Natural killer cell treated with Interleukin-12 subunit alpha and Interleukin-12 subunit beta and Interleukin-15 and Interleukin-18, amount 100 ng/mL, for 72 hours (primary cell): ENCODE data around the gene CCDC183. TPM values are rescaled to one million over a fixed set of nuclear protein-coding genes. Genes with fewer than 3 reads are reported as not detected.

ENCODE experiments used
- ATAC-seq, 2 donors: fragments of 150-1000 bp; cut with Tn5 transposase in 1 of 2; sonication (Bioruptor Pico), chemical (Tn5 transposase) in 1 of 2; 2 replicates each; pipeline ENCODE4 v1.10.0; 2021
- DNase-seq: peaks from one replicate; pipeline ENCODE4 v3.0.0; 2022; ENCODE audit warnings: low spot score
- H3K27ac Mint-ChIP-seq, 2 donors: 1 replicate in 1 of 2; 2 replicates in 1 of 2; pipeline ENCODE4 v1.8.0; 2022; ENCODE audit warnings: mixed read lengths in 2 of 2, mild to moderate bottlenecking in 1 of 2, moderate library complexity in 1 of 2
- H3K27me3 Mint-ChIP-seq, 2 donors: 1 replicate in 1 of 2; 2 replicates in 1 of 2; pipeline ENCODE4 v1.8.0; 2022; ENCODE audit warnings: mixed read lengths in 2 of 2
- H3K36me3 Mint-ChIP-seq: one replicate; pipeline ENCODE4 v1.8.0; 2022; ENCODE audit warnings: mixed read lengths
- H3K4me1 Mint-ChIP-seq, 2 donors: 1 replicate in 1 of 2; 2 replicates in 1 of 2; pipeline ENCODE4 v1.8.0; 2022; ENCODE audit warnings: low read depth in 2 of 2, mixed read lengths in 2 of 2, mild to moderate bottlenecking in 1 of 2
- H3K4me3 Mint-ChIP-seq: one replicate; pipeline ENCODE4 v1.8.0; 2022; ENCODE audit warnings: mixed read lengths
- H3K9me3 Mint-ChIP-seq: 2 replicates; pipeline ENCODE4 v1.8.0; 2022; ENCODE audit warnings: mixed read lengths
- total RNA-seq, 2 donors: library from RNA; stranded (reverse); gene quantifications; one replicate each; pipeline ENCODE4 v1.2.3, GENCODE V29; 2022

CCDC183 gene
- total RNA-seq, 2 donors from 2014 or later = 0.38 to 0.45 TPM

DNA sequence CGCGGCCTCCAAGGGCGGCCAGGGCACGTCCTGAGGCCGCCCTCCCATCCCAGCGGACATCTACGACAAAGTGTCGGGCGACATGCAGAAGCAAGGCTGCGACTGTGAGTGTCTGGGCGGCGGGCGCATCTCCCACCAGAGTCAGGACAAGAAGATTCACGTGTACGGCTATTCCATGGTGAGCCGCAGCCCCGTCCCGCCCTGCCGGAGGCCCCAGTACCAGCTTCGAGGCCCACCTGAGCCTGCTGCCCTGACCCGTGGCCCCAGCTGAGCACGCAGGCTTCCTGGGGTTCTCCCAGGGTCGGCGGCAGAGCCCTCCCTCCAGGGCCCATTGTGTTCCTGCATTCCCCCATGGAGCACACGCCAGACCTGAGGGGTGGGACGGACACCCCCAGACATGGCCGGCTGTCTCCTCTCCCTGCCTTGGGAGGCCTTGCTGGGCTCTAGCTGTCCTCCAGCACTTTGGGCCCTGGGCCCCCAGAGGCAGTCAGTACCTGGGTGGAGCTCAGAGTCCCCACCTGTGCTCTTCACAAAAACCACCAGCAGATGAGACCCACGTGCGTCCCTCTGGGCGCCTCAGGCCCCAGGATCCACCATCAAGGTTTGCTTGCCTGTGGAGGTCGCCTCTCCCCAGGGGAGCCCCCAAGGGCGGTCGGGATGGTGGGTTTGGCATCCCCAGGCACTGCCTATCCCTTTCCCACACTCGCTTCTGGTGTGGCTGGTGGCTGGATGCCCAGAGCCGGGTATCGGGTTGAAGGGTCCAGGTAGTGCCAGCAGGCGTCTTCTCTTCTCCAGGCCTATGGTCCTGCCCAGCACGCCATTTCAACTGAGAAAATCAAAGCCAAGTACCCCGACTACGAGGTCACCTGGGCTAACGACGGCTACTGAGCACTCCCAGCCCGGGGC, 54.1 kb downstream of the CCDC183 start:
- Mint-ChIP-seq H3K27ac (peak overlapping the region; percentile 83 to 85), H3K4me1 (peaks cover 8 to 14% of the 10 kb centered on the region in 2 donors), H3K36me3 (no peaks in the 10 kb centered on the region), H3K4me3 (peak overlapping the region; percentile 98), H3K9me3 (no peaks in the 10 kb centered on the region), H3K27me3 (no peaks in the 10 kb centered on the region)
- ATAC-seq = no peak
- no peak for DNase-seq

DNA sequence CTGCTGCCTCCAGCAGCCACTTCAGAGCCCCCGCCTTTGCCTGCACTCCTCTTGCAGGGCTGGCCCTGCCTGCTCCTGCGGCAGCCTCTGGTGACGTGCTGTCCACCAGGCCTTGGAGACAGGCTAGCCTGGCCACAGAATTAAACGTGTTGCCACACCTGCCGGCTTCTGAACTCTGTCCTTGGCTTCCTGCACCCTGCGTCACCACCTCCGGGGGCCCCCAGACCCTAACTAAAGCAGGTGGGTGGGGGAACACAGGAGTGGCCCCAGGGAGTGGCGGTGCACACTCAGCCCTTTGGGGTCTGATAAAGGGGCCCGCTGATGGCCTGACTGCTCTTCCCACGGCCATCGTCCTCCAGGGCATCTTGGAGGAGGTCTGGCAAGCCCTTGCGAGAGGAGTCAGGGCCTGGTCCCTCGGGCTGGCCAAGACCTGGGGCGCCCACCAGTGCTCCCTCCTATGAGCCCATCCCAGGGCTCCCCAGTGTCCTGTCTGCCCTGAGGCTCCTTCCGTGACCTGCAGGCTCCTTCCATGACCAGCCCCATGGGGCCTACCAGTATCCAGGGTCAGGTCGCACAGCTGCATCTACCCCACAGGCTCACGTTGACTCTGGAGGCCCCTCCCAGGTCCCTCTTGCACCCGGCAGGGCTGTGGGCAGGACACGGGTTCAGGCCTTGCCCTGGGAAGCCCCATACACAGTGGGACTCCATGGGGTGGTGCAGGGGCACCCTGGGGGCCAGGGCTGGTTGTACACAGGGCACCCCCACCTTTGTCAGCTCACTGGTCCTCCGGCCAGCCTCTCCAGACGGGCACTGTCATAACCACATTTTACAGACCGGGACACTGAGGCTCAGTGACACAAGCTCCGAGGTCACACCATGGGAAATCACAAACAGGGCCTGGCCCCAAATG, 55.0 kb downstream of the CCDC183 start:
- H3K27ac Mint-ChIP-seq = no peak overlapping the region
- H3K27me3 Mint-ChIP-seq = no peaks in the 10 kb centered on the region
- ATAC-seq (no peak), DNase-seq (no peak)
- peak overlapping the region; percentile 47 for H3K4me3 Mint-ChIP-seq
- no peaks in the 10 kb centered on the region for H3K36me3 Mint-ChIP-seq
- peaks cover 8 to 14% of the 10 kb centered on the region in 2 donors for H3K4me1 Mint-ChIP-seq
- H3K9me3 Mint-ChIP-seq = no peaks in the 10 kb centered on the region

DNA sequence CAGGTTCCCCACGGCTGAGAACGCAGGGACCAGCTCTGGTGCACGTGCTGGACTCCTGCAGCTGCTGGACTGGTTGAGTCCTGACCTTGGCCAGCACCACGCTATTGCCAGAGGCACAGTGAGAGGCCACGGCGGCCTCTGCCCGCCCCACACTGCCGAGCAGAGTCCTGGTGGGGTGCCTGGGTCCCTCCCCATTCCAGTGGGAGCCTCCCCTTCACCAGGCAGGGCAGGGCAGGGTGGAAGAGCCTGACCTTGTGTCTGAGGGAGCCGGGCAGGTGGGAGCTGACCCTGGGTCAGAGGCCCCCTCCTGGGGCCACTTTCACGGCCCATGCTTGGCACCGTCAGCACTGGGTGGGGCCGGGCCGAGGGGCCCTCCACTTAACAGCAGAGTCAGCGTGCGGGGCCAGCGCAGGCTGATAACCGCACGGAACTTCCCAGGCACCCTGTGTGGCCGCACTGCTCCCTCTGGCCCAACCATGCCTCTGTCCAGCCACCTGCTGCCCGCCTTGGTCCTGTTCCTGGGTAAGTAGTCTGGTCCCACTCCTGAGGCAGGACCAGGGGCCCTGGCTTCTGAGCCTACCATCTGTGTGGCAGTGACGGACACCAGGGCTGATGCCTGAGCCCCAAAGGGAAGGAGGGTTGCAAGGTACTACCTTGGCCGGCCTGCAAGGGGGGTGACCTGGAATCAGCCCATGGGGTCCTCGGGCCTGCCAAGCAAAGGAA, 56.0 kb downstream of the CCDC183 start, which contains the start of gene MAMDC4:
Gene MAMDC4, plus strand, starts transcription at position 406 of the 723 bp plus-strand sequence. Its CDS starts 71 bp downstream, at position 477.
- H3K4me3 Mint-ChIP-seq = no peak within 1 kb of the TSS
- no peaks in the 10 kb centered on the region for H3K27me3 Mint-ChIP-seq
- DNase-seq (no peak), ATAC-seq (no peak)
- H3K36me3 Mint-ChIP-seq = no peaks in the 10 kb centered on the region
- no peaks in the 10 kb centered on the region for H3K9me3 Mint-ChIP-seq
- H3K27ac Mint-ChIP-seq = no peak within 1 kb of the TSS
- peaks cover 8 to 11% of the 10 kb centered on the region in 2 donors for H3K4me1 Mint-ChIP-seq

DNA sequence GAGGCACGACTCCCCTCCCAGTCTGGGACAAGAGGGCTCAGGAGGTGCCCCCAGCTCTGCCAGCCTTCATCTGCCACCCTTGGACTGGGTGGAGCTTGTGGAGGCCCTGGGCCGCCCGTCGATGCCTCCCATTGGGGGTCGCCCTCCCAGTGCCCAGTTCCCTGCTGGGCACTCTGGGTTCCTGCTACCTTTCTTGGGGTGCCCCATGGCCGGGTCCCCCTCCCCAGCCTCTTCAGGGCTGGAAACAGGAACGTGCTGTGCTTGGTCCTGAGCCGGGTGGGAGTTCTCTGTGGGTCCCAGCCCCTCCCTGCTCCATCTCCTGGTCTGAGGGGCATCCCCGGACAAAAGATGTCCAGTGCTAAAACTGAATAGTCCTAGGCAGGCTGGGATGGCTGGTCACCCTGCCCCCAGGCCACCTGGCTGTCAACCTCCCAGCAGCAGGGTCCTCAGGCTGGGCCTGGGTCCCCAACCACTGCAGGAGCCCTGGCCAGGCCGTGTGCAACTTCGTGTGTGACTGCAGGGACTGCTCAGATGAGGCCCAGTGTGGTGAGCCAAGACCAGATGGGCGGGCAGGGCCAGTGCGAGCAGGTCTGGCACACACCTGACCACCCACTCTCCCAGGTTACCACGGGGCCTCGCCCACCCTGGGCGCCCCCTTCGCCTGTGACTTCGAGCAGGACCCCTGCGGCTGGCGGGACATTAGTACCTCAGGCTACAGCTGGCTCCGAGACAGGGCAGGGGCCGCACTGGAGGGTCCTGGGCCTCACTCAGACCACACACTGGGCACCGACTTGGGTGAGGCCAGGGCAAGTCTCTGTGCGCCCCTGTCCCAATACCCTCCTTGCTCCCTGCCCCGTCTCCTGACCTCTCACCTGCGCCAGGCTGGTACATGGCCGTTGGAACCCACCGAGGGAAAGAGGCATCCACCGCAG, 56.8 kb downstream of the CCDC183 start:
- DNase-seq (peak; percentile 51), ATAC-seq (no peak)
- no peak overlapping the region for H3K4me3 Mint-ChIP-seq
- H3K36me3 Mint-ChIP-seq = no peaks in the 10 kb centered on the region
- no peaks in the 10 kb centered on the region for H3K9me3 Mint-ChIP-seq
- H3K4me1 Mint-ChIP-seq = peaks cover 2 to 5% of the 10 kb centered on the region in 2 donors
- H3K27me3 Mint-ChIP-seq = no peaks in the 10 kb centered on the region
- H3K27ac Mint-ChIP-seq = no peak overlapping the region

DNA sequence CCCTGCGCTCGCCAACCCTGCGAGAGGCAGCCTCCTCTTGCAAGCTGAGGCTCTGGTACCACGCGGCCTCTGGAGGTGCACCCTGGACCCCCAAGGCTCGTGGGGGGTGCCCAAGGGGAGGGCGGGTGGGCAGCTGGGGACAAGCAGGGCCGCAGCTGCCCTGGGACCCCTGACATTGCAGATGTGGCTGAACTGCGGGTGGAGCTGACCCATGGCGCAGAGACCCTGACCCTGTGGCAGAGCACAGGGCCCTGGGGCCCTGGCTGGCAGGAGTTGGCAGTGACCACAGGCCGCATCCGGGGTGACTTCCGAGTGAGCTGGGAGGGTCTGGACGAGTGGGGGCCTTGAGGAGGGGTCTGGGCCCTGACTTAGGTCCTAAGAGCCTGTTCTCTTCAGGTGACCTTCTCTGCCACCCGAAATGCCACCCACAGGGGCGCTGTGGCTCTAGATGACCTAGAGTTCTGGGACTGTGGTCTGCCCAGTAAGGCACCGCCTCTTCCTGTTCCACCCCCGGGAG, 57.5 kb downstream of the CCDC183 start:
- no peaks in the 10 kb centered on the region for H3K9me3 Mint-ChIP-seq
- H3K4me1 Mint-ChIP-seq = peaks cover 0 to 3% of the 10 kb centered on the region in 2 donors
- ATAC-seq (no peak), DNase-seq (no peak)
- H3K27ac Mint-ChIP-seq = no peak overlapping the region
- H3K4me3 Mint-ChIP-seq = no peak overlapping the region
- H3K36me3 Mint-ChIP-seq = no peaks in the 10 kb centered on the region
- H3K27me3 Mint-ChIP-seq = no peaks in the 10 kb centered on the region

DNA sequence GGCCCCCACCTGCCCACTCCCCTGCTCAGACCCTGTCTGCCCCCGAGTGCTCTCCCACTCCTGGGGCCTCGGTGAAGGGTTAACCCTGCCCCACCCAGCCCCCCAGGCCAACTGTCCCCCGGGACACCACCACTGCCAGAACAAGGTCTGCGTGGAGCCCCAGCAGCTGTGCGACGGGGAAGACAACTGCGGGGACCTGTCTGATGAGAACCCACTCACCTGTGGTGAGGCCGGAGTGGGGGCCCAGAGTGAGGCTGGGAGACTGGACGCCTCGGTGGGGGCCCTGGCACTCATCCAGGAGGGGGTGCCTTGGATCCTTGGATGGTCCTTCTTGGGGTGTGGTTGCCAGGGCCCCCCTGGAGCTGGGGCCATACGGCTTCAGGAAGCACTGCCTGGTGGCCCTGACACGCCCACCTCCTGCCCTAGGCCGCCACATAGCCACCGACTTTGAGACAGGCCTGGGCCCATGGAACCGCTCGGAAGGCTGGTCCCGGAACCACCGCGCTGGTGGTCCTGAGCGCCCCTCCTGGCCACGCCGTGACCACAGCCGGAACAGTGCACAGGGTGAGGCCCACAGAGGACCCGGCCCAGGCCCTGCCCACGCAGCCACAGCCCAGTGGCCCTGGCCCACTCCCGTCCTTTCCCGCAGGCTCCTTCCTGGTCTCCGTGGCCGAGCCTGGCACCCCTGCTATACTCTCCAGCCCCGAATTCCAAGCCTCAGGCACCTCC, 58.1 kb downstream of the CCDC183 start:
- no peak for ATAC-seq
- Mint-ChIP-seq H3K36me3 (no peaks in the 10 kb centered on the region), H3K27me3 (no peaks in the 10 kb centered on the region), H3K4me1 (peaks cover 0 to 3% of the 10 kb centered on the region in 2 donors), H3K27ac (no peak overlapping the region), H3K4me3 (no peak overlapping the region), H3K9me3 (no peaks in the 10 kb centered on the region)
- peak; percentile 59 for DNase-seq

DNA sequence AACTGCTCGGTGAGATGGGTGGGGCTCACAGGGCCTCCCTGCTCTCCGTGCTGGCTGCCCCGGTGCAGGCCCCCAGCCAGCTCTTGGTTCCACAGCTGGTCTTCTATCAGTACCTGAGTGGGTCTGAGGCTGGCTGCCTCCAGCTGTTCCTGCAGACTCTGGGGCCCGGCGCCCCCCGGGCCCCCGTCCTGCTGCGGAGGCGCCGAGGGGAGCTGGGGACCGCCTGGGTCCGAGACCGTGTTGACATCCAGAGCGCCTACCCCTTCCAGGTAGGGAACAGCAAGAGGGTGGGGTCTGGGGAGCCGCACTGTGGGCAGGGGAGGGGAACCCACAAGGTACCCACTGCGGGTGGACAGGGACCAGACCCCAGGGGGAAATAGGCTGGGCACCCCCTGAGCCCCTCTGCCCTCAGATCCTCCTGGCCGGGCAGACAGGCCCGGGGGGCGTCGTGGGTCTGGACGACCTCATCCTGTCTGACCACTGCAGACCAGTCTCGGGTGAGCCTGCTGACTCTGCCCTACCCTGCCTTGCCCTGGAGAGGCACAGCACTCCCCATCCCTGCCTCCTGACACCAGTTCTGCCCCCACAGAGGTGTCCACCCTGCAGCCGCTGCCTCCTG, 58.8 kb downstream of the CCDC183 start:
- H3K4me1 Mint-ChIP-seq = no peaks in the 10 kb centered on the region
- no peak overlapping the region for H3K4me3 Mint-ChIP-seq
- H3K9me3 Mint-ChIP-seq = no peaks in the 10 kb centered on the region
- H3K36me3 Mint-ChIP-seq = no peaks in the 10 kb centered on the region
- ATAC-seq (no peak), DNase-seq (no peak)
- no peaks in the 10 kb centered on the region for H3K27me3 Mint-ChIP-seq
- H3K27ac Mint-ChIP-seq = no peak overlapping the region

DNA sequence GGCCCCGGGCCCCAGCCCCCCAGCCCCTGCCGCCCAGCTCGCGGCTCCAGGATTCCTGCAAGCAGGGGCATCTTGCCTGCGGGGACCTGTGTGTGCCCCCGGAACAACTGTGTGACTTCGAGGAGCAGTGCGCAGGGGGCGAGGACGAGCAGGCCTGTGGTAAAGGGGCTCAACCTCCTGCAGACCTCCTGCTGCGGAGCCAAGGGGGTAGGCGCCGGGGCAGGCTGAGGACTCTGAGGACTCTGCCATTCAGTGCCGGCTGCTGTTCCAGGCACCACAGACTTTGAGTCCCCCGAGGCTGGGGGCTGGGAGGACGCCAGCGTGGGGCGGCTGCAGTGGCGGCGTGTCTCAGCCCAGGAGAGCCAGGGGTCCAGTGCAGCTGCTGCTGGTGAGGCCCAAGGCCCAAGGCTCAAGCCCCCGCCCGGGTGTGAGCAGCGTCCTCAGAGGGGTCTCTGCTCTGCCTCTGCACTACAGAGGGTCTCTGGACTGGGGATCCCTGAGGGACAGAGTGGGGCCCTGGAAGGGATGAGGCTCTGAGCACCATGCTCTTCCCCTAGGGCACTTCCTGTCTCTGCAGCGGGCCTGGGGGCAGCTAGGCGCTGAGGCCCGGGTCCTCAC, 59.4 kb downstream of the CCDC183 start:
- DNase-seq (no peak), ATAC-seq (no peak)
- Mint-ChIP-seq H3K36me3 (no peaks in the 10 kb centered on the region), H3K27me3 (no peaks in the 10 kb centered on the region), H3K9me3 (no peaks in the 10 kb centered on the region), H3K4me3 (no peak overlapping the region), H3K4me1 (no peaks in the 10 kb centered on the region), H3K27ac (no peak overlapping the region)

DNA sequence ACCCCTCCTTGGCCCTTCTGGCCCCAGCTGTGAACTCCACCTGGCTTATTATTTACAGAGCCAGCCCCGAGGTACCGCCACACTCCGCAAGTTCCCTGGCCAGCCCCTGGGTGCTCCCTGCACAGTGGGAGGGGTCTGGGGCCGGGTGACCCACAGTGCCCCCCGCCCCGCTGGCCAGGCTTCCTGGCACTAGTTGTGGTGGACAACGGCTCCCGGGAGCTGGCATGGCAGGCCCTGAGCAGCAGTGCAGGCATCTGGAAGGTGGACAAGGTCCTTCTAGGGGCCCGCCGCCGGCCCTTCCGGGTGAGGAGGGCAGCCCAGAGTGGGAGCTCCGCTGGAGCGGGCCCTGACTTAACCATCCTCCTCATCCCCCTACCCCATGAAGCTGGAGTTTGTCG, 59.9 kb downstream of the CCDC183 start:
- Mint-ChIP-seq H3K9me3 (no peaks in the 10 kb centered on the region), H3K27ac (no peak overlapping the region), H3K36me3 (no peaks in the 10 kb centered on the region), H3K4me3 (no peak overlapping the region), H3K27me3 (no peaks in the 10 kb centered on the region), H3K4me1 (no peaks in the 10 kb centered on the region)
- ATAC-seq (no peak), DNase-seq (no peak)

DNA sequence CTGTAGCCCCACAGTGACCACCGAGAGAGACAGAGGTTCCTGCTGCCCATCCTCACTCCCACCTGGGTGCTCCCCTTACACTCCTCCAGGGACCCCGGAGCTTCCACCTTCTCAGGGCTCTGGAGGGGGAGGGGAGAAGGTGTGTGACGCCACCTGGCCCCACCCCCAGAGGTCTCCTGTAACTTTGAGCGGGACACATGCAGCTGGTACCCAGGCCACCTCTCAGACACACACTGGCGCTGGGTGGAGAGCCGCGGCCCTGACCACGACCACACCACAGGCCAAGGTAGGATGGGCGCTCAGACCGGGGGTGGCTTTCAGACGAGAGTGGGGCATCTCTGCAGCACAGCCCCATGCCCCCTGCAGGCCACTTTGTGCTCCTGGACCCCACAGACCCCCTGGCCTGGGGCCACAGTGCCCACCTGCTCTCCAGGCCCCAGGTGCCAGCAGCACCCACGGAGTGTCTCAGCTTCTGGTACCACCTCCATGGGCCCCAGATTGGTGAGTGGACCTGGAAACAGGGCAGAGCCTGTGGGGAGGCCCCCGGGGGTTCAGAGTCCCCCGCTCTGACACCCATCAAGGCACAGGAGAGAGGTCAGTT, 60.5 kb downstream of the CCDC183 start:
- Mint-ChIP-seq H3K4me1 (no peaks in the 10 kb centered on the region), H3K9me3 (no peaks in the 10 kb centered on the region), H3K27ac (no peak overlapping the region), H3K4me3 (no peak overlapping the region), H3K36me3 (no peaks in the 10 kb centered on the region), H3K27me3 (no peaks in the 10 kb centered on the region)
- ATAC-seq (no peak), DNase-seq (no peak)

DNA sequence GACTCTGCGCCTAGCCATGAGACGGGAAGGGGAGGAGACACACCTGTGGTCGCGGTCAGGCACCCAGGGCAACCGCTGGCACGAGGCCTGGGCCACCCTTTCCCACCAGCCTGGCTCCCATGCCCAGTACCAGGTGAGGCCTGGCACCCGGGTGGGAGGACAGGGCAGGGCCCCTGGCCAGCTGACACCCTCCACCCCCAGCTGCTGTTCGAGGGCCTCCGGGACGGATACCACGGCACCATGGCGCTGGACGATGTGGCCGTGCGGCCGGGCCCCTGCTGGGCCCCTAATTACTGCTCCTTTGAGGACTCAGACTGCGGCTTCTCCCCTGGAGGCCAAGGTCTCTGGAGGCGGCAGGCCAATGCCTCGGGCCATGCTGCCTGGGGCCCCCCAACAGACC, 61.0 kb downstream of the CCDC183 start:
- Mint-ChIP-seq H3K4me3 (no peak overlapping the region), H3K9me3 (no peaks in the 10 kb centered on the region), H3K36me3 (no peaks in the 10 kb centered on the region), H3K27ac (no peak overlapping the region), H3K4me1 (no peaks in the 10 kb centered on the region), H3K27me3 (no peaks in the 10 kb centered on the region)
- ATAC-seq = no peak
- no peak for DNase-seq
